IPS-NIHi11 (cell line): Measurements from ENCODE around the gene ZGRF1.
"Not testable (repeated sequence)": the region's sequence is repeated elsewhere in the genome, so short reads cannot be mapped to it uniquely, and the experiment has no call there.

Experiments
- DNase-seq: peaks from one replicate; pipeline ENCODE4 v3.0.0; 2012; ENCODE audit warnings: mixed read lengths, low spot score

Gene ZGRF1

DNA sequence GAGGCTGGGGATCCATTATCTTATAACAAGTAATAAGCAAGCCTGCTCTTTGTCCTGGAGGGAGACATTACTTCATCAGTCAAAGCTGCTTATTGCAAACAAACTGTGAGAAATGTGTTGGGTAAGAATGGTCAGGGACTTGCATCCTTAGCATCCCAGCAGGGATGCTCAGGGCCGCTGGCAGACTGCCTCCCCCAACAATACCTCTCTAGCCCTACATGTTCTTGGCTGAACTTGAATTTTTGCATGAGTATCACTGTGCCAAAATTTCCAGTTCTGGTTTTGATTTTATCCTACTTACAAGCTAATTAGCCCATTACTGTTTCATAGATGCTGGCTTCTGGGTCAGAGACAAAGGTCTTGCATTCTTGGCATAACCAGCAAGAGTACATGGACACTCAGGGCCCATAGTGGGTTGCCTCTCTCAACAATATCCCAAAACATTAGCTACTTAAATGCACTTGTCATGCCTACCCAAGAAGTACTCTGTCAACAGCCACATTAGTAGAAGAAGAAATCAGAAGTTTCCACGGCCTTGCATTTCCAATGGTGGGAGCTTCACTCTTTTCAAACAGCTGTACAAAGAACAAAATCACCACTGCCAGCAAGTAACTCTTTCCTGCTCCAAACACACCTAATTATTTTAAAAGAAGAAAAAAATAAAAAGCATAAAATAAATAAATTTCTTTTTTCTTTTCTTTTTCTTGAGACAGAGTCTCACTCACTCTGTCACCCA, 78.9 kb downstream of the ZGRF1 start:
- DNase-seq: no peak

GRCh38 chr4:112554271-112554670, 82.4 kb downstream of the ZGRF1 start:
- DNase-seq: not testable (repeated sequence)

DNA sequence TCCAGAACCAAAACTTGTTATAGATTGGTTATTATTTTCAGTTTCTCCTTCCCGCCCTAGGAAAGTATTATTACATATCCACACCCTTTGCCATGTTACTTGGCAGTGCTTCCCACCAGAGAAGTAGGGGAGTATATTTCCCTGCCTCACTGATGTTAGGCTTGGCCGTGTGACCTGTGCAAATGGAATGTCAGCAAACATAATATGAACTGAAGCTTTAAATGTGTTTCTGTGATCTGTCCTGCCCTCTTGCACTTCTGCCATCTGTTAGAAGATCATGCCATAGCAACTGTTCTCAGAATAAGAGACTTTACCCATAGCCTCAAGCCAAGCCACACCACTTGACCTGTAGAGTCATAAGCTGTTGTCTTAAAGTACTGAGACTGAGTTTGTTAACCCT, 84.0 kb downstream of the ZGRF1 start:
- DNase-seq: no peak

- no peak for DNase-seq
These were observed 86.0 kb downstream of the ZGRF1 start for GRCh38 chr4:112550728-112551127.

GRCh38 chr4:112546476-112546875, 90.2 kb downstream of the ZGRF1 start:
- no peak for DNase-seq

- DNase-seq: no peak
These were observed 91.4 kb downstream of the ZGRF1 start for GRCh38 chr4:112545346-112545745.

- no peak for DNase-seq
These were observed 96.0 kb downstream of the ZGRF1 start for GRCh38 chr4:112540695-112541094.

DNA sequence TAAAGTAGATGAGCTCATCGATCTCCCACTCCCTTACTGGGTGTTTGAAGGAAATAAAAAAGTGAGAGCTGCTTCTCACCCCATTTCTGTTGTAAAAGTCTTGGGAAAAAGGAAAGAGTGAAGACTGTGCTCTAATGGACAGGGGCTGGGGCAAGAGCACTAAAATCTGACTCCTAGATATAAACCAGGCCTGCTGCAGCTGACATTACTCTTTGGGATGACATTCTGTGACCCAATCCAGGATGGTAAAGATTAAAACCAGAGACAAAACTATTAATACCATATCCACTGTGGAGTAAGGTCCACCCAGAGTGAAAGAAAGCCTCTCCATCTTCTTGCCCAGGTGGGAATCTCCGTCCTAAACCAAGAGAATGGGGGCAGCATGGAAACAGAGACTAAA, 100.6 kb downstream of the ZGRF1 start:
- no peak for DNase-seq

DNA sequence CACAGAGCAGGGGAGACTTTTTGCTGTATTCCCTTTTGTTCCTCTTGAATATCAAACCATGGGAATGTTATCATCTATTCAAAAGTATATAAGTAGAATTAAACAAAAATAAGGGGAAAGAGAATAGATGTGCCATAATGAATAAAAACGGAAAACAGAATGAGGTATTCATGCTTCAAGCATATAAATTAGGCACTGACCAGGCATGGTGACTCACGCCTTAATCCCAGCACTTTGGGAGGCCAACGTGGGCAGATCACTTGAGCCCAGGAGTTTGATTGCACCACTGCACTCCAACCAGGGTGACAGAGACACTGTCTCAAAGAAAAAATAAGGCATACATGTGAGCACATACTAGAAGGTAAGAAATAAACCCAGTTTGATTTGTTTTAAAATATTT, 104.4 kb downstream of the ZGRF1 start:
- DNase-seq: no peak

DNA sequence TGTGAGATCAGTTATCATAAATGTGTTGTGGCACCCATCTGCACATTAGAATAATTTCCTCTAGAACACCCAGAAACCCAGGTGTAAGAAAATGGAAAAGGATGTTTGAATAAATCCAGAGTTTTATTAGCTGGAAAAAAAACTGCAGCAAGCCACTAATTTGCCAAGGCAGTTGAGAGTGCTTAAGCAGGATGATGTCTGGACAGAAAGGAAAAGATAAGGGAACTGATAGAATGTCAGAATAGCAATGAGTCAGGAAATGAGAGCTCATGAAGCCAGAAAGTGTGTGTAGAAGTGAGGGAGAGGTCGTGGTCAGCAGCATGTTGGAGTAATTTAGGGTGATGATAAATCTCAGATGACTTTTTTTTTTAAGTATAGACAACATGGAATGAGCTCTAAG, 105.6 kb downstream of the ZGRF1 start:
- no peak for DNase-seq

DNA sequence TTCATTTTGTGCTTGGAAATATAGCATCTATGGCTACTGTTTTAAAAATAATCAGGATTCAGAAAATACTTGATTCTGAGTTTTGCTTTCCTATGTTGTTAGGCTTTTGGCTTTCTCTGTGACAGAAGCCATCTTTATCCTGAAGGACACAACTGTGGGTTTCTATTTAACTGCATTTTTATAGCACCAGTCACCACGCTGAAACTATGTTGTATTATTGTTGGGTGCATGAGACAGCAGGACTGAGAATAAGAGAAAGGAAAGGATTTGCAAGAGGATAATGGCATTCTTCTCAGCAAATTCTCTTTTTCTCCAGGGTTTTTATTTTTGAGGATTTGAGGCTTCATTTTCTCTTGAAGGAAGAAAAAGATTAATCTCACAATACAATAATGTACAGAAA, 110.6 kb downstream of the ZGRF1 start:
- no peak for DNase-seq

GRCh38 chr4:112523764-112524505, 112.8 kb downstream of the ZGRF1 start:
- DNase-seq: peak; percentile 86

- DNase-seq: peak; percentile 61
These were observed 113.5 kb downstream of the ZGRF1 start for GRCh38 chr4:112523008-112523721.

DNA sequence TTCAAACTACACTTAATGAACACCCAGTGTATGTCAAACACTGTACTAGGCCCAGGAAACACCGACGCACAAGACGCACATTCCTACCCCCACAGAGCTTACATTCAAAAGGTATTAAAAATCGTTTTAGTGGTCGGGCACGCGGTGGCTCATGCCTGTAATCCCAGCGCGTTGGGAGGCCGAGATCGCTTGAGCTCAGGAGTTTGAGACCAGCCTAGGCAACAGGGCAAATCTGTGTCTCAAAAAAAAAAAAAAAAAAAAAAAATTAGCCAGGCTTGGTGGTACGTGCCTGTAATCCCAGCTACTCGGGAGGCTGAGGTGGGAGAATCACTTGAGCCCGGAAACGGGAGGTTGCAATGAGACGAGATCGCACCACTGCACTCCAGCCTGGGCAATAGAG, 114.3 kb downstream of the ZGRF1 start:
- not testable (repeated sequence) for DNase-seq

DNA sequence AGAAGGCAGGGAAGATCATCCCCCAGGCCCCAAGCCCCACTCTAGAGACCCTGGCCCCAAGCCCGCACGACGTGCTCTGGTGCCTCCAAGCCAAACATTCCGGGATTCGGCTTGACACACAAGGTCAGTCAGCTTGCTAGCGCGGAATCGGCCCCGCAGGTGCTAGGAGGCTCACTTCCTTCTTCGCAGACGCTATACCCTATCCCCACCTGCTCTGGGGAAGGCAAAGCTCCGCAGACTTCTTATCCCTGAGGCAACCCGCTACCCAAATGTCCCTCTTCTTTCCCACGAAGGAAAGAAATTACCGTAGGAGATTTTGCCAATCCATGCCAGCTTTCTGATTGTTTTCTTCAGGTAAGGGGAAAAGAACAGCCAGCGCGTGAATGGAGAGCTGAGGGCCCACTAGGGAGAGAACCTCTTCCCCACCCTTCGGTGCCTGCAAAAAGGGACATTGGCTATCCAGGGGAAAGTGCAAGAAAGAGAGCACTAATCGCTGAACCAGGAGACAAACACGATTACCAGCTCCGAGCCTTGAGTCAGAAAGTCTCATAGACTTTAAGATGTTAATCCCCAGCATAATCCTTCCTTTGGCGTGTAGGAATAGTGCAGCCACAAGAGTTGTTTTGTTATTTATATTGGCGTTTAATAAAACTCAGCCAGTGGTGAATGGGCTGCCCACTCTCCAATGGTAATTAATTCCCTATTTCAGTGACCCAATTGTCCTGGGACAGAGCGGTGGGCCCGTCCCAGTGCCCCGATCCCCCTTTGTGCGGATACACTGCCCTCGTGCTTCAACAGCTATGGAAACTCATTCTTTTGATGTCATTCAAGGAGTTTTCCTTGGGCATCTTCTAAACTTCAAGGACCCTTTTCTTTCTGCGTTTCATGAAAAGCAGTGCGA, 115.3 kb downstream of the ZGRF1 start:
- DNase-seq: no peak

DNA sequence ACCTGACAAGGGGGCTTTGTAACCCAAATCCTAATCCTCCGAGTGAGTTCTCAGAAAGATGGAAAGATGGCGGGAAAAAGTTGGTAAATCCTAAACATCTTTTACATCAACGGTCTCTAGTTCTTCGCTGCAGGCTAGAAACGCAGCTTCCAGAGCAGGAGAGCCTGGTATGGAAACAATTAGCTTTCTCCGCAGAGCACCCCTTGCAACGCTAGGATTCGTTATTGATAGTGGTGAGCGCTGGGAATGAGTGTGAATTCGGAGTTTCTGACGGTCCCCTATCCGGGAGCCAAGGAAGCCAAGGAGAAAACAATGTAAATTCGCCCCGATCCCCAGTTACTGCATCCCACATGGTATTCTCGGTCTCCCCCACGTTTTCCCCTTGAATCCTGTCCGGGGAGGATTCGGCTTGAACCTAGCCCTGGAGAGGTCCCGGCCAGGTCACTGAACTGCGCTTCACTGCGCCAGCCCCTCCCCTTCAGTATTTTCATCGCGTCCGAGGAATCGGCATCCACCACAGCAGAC, 116.0 kb downstream of the ZGRF1 start:
- DNase-seq: no peak

- DNase-seq: no peak
These were observed 116.8 kb downstream of the ZGRF1 start for GRCh38 chr4:112519689-112520597.

- no peak for DNase-seq
These were observed 118.0 kb downstream of the ZGRF1 start for GRCh38 chr4:112518675-112519074.

DNA sequence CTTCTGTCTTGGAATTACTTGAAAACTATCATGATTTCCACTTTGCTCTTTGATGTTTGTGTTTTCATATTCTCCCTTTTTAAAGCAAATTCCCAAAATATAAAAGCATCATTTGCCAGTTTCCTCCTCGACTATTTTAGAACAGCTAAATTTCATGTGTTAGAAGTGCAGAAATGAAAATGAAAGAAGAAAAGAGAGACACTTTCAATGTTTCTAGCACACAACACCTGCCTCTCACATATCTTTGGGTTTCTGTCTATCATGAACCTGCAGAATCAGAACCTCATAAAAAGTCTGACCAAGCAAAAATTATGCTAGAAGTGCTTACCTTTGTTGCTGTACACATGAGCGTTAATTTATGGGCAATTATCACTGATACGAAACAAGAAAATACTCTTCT, 118.8 kb downstream of the ZGRF1 start:
- no peak for DNase-seq

DNA sequence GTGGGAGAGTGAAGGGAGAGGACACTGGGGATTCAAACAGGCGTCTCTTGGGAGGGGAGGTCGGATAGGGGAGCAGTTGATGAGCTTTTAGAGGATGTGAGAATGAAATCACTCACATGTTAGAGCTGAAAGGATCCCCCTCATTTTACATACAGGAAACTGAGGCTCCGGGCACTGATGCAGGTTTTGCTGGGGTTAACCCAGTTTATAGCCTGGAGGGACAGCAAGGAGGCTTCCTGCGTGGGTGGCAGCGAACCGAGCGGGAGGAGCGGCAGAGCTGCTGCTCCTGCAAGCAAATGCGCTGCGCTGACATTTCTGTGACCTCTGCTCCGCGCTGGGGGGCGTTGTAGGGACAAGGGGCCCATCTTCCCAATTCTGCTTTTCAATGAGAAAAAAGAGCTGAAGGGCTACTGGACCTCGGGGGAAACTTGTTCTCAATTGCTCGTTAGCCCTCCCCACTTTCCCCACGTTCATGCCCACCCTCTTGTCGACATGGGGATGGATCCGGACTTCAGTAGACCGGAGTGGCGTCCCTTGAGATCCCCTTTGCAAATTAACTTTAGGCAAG, 119.6 kb downstream of the ZGRF1 start:
- no peak for DNase-seq
